Body of pancreas (tissue), 4 donors: ENCODE measurements around the gene TMEM183A. TPM values are rescaled to one million over a fixed set of nuclear protein-coding genes. Genes with fewer than 3 reads are reported as not detected.
A peak's percentile ranks its signal among the peaks of the same experiment; 100 is the strongest.

ENCODE experiments used
- ATAC-seq: fragments of 150-250 bp; one replicate; pipeline ENCODE4 v1.9.1; 2016
- DNase-seq, 4 donors: peaks; one replicate each; pipeline ENCODE4 v3.0.0-alpha.2; 2019
- H3K27ac ChIP-seq, 4 donors: fragments of 200-600 bp; sonication (generic); 1 replicate in 3 of 4; 2 replicates in 1 of 4; pipeline versions ENCODE4 v1.5.1 to v1.6.1; 2016 to 2019; ENCODE audit warnings: mild to moderate bottlenecking in 1 of 4, mixed read lengths in 1 of 4, moderate library complexity in 1 of 4
- H3K27me3 ChIP-seq, 2 donors: fragments of 200-600 bp; sonication (generic); one replicate each; pipeline ENCODE4 v1.6.0; 2016; ENCODE audit warnings: mild to moderate bottlenecking in 1 of 2
- H3K36me3 ChIP-seq, 2 donors: fragments of 200-600 bp; sonication (generic); replicated peaks in 1 of 2; 2 replicates each; pipeline ENCODE4 v1.5.1; 2016; ENCODE audit warnings: low read depth in 2 of 2; ENCODE audit not compliant: insufficient read depth in 1 of 2
- H3K4me1 ChIP-seq: fragments of 200-600 bp; sonication (generic); one replicate; pipeline ENCODE4 v1.6.0; 2016
- H3K4me3 ChIP-seq, 2 donors: fragments of 200-600 bp; sonication (generic); 1 replicate in 1 of 2; 2 replicates in 1 of 2; pipeline ENCODE4 v1.5.1; 2016 to 2019
- H3K9me3 ChIP-seq, 3 donors: fragments of 200-600 bp; sonication (generic); 1 replicate in 2 of 3; 2 replicates in 1 of 3; pipeline ENCODE4 v1.5.1; 2016
- CTCF ChIP-seq, 7 experiments: fragments of 450-650 bp in 4 of 7; fragments of 200-600 bp in 3 of 7; sonication (generic) in 3 of 7; IDR thresholded peaks; one replicate each; pipeline ENCODE4 v1.5.1; 2016 to 2019; ENCODE audit warnings: antibody characterized with exemption in 7 of 7
- POLR2A ChIP-seq, 3 donors: fragments of 450-650 bp; IDR thresholded peaks; one replicate each; pipeline ENCODE4 v1.6.1; 2016; ENCODE audit warnings: antibody characterized with exemption in 3 of 3, mild to moderate bottlenecking in 2 of 3
- WGBS, 2 donors: methylation state at CpG; one replicate each; pipeline ENCODE4 v1.1.5; 2017; 5-methylcytosine and 5-hydroxymethylcytosine counted together
- intact Hi-C: fragments of 100-400 bp; cut with DNase I; formaldehyde crosslinking; loops from one replicate; pipeline ENCODE4 v1.15.1; 2023
- total RNA-seq, 2 donors: library from RNA; depleted of rRNA; stranded (reverse); fragments of >200 nt; gene quantifications; one replicate each; pipeline ENCODE4 v1.1.0, GENCODE V29; 2016

The TMEM183A gene
- total RNA-seq, 2 donors from 2014 or later = 47.7 to 86.7 TPM

DNA sequence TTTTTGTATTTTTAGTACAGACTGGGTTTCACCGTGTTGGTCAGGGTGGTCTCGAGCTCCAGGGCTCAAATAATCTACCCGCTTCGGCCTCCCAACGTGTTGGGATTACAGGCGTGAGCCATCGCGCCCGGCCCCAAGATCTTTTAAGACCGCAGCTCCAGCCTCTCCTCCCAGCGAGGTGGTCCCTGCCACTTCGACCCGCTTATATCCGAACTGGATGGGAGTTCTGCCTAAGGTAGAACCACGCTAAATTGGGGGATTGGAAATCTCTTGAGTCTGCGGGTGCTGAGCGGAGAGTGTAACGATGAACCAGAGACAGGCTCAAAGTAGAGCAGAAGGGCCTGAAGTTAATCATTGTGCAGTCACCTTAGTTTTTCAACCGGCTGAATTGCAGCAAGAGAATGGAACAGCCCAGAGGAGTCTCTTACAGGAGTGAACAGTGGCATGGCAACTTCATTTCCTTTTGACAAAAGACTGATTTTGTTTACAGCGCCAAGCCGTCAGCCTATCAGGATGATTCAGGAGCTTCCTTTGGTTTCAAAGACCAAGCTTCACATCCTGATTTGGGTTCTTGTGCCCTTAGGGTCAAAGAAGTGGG, 39.4 kb upstream of the TMEM183A start:
- 3 to 6% methylated on average over 20 to 21 of the region's 21 CpGs for WGBS, 2 donors
- peak; percentile 12 for ATAC-seq
- intact Hi-C loops = no loop called here

DNA sequence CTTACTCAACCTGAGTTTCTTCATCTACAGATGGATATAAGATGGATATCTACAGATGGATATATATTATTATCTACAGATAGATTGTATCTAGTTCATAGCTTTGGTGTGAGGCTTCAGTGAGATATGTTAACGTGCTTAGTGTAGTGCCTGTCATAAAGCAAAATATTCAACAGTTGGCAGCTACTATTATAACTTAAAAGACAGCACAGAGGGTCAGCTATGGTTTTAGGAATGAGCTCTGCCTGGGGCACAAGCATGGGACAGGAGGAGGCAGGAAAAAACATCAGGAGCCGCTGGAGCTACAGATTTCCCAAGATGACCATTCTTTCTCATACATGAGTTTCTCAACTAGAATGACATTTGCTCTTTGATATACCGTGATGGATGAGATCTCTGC, 38.8 kb upstream of the TMEM183A start:
- no peak overlapping the region for H3K4me3 ChIP-seq
- peaks cover 0 to 3% of the 10 kb centered on the region in 2 donors for H3K36me3 ChIP-seq
- H3K9me3 ChIP-seq = no peaks in the 10 kb centered on the region
- 69 to 79% methylated on average over 3 of the region's 3 CpGs for WGBS, 2 donors
- peak overlapping the region in 3 of 4 donors; percentile 43 to 85 (median 85) for H3K27ac ChIP-seq
- no peaks in the 10 kb centered on the region for H3K27me3 ChIP-seq
- H3K4me1 ChIP-seq = peaks cover 33% of the 10 kb centered on the region
- intact Hi-C loops = no loop called here
- TF ChIP-seq POLR2A (IDR thresholded peaks at IDR 0.05) (no peak), CTCF (IDR thresholded peaks at IDR 0.05) (no peak)
- ATAC-seq = no peak
- DNase-seq = no peak

More for the DNA sequence above, 39.4 kb upstream of the TMEM183A start:
- Histone ChIP-seq H3K4me3 (peak overlapping the region; percentile 15 to 44), H3K4me1 (peaks cover 33% of the 10 kb centered on the region), H3K9me3 (no peaks in the 10 kb centered on the region), H3K27ac (peak overlapping the region; percentile 35 to 85 (median 64)), H3K27me3 (no peaks in the 10 kb centered on the region), H3K36me3 (peaks cover 0 to 4% of the 10 kb centered on the region in 2 donors)
- TF ChIP-seq CTCF (IDR thresholded peaks at IDR 0.05) (peak in 1 of 7 experiments; percentile 6), POLR2A (IDR thresholded peaks at IDR 0.05) (peak in 1 of 3 donors; percentile 23)
- peak in 1 of 4 donors; percentile 33 for DNase-seq

- ATAC-seq (peak; percentile 49), DNase-seq (peak; percentile 36 to 80 (median 53))
- intact Hi-C loops = no loop called here
- Histone ChIP-seq H3K4me1 (peaks cover 33% of the 10 kb centered on the region), H3K9me3 (no peaks in the 10 kb centered on the region), H3K27ac (peak overlapping the region in 1 of 4 donors; percentile 85), H3K36me3 (no peaks in the 10 kb centered on the region), H3K4me3 (no peak overlapping the region), H3K27me3 (no peaks in the 10 kb centered on the region)
- no peak for TF ChIP-seq POLR2A (IDR thresholded peaks at IDR 0.05)
- TF ChIP-seq CTCF (IDR thresholded peaks at IDR 0.05) = peak; percentile 33 to 74 (median 66)
- 22 to 29% methylated on average over 5 of the region's 5 CpGs for WGBS, 2 donors
Measured at GRCh38 chr1:202968895-202969295, 38.3 kb upstream of the TMEM183A start.

DNA sequence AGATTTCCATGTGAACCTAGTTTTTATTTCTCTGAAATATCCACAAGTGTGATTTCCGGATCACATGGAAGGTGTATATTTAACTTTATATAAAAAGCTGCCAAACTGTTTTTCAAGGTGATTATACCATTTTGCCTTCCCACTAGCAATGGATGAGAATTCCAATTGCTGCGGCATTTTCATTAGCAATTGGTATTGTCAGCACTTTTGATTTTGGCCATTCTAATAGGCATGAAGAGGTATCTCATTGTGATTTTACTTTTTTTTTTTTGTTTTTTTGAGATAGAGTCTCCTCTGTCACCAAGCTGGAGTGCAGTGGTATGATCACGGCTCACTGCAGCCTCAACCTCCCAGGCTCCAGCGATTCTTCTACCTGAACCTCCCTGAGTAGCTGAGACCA, 35.1 kb upstream of the TMEM183A start:
- DNase-seq = no peak
- no peak for ATAC-seq
- 52 to 67% methylated on average over 4 of the region's 4 CpGs for WGBS, 2 donors
- intact Hi-C loops = no loop called here
- H3K36me3 ChIP-seq = no peaks in the 10 kb centered on the region
- no peak overlapping the region for H3K27ac ChIP-seq
- TF ChIP-seq CTCF (IDR thresholded peaks at IDR 0.05) (no peak), POLR2A (IDR thresholded peaks at IDR 0.05) (no peak)
- H3K4me3 ChIP-seq = no peak overlapping the region
- peaks cover 0 to under 1% of the 10 kb centered on the region in 2 donors for H3K27me3 ChIP-seq
- no peaks in the 10 kb centered on the region for H3K9me3 ChIP-seq
- H3K4me1 ChIP-seq = peaks cover 12% of the 10 kb centered on the region

DNA sequence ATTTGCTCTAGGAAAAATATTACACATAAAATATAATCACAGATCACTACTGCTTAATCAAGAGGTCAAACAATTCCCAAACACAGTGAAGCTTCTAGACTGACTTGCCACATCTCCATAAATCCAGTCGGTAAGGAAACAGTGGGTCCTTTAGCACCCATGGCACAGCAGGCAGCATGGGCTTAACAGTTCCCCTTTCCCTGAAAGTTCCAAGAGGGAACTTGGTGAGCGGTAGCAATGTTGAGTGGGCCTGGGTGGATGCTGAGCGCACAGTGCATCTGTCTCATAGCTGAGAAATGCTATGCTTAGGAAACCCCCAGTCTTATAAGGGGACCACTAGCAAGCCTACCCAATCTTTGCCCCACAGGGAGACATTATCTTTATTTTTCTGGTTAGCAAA, 32.3 kb upstream of the TMEM183A start:
- WGBS, 2 donors = 80 to 85% methylated on average over 3 of the region's 3 CpGs
- no peaks in the 10 kb centered on the region for H3K36me3 ChIP-seq
- H3K9me3 ChIP-seq = no peaks in the 10 kb centered on the region
- peaks cover 0 to 3% of the 10 kb centered on the region in 2 donors for H3K27me3 ChIP-seq
- no peak overlapping the region for H3K27ac ChIP-seq
- intact Hi-C loops = no loop called here
- TF ChIP-seq CTCF (IDR thresholded peaks at IDR 0.05) (no peak), POLR2A (IDR thresholded peaks at IDR 0.05) (no peak)
- no peaks in the 10 kb centered on the region for H3K4me1 ChIP-seq
- no peak overlapping the region for H3K4me3 ChIP-seq
- no peak for ATAC-seq
- no peak for DNase-seq
